SK-N-SH (cell line): ENCODE measurements around the gene UBN1. TPM values are rescaled to one million over a fixed set of nuclear protein-coding genes. Genes with fewer than 3 reads are reported as not detected.

Source experiments
- CTCF ChIA-PET: fragments of 300-600, 350-600 bp; formaldehyde crosslinking; extraction: SDS; loops from one replicate; lab custom pipeline; 2021; lab: Yijun Ruan, JAX
- POLR2A ChIA-PET: fragments of 350-600 bp; sonication (Branson Sonifier 250); formaldehyde crosslinking; extraction: SDS; loops from one replicate; lab custom pipeline; 2020; ENCODE audit warnings: antibody characterized with exemption, inconsistent platforms; lab: Yijun Ruan, JAX
- DNase-seq: peaks from one replicate; pipeline ENCODE4 v3.0.0; 2012
- H2AFZ ChIP-seq: fragments of 200-600 bp; sonication (generic); 2 replicates; pipeline ENCODE4 v1.8.1; 2016; ENCODE audit warnings: antibody characterized with exemption, mild to moderate bottlenecking, low read depth
- H3F3A ChIP-seq: fragments of 200-600 bp; sonication (generic); replicated peaks from 2 replicates; pipeline ENCODE3; 2016; ENCODE audit warnings: antibody characterized with exemption, mild to moderate bottlenecking; ENCODE audit not compliant: insufficient read depth
- H3K27ac ChIP-seq, 2 experiments: fragments of 200-500 bp in 1 of 2; fragments of 200-600 bp in 1 of 2; sonication (Bioruptor generic) in 1 of 2; sonication (generic), shearing (Covaris generic) in 1 of 2; 2 replicates each; pipeline versions ENCODE4 v1.5.1 to v1.6.1; 2014 to 2016; ENCODE audit warnings: low read depth in 2 of 2, inconsistent platforms in 1 of 2, low read length in 1 of 2, mild to moderate bottlenecking in 1 of 2, mixed read lengths in 1 of 2
- H3K27me3 ChIP-seq: fragments of 200-600 bp; sonication (generic), shearing (Covaris generic); 2 replicates; pipeline ENCODE4 v1.6.1; 2016; ENCODE audit warnings: mixed run types; ENCODE audit not compliant: insufficient read depth
- H3K36me3 ChIP-seq, 2 experiments: fragments of 200-500 bp in 1 of 2; fragments of 200-600 bp in 1 of 2; sonication (Bioruptor generic) in 1 of 2; sonication (generic) in 1 of 2; replicated peaks in 1 of 2; 2 replicates each; pipeline versions ENCODE3 to v1.5.1; 2014 to 2016; ENCODE audit warnings: low read length in 1 of 2, mild to moderate bottlenecking in 1 of 2; ENCODE audit not compliant: insufficient read depth in 2 of 2, control insufficient read depth in 1 of 2
- H3K4me1 ChIP-seq, 2 experiments: fragments of 200-500 bp in 1 of 2; fragments of 200-600 bp in 1 of 2; sonication (Bioruptor generic) in 1 of 2; sonication (generic), shearing (Covaris generic) in 1 of 2; 2 replicates each; pipeline versions ENCODE4 v1.5.1 to v1.6.1; 2014 to 2016; ENCODE audit warnings: low read depth in 1 of 2, low read length in 1 of 2, mixed run types in 1 of 2; ENCODE audit not compliant: insufficient read depth in 2 of 2, control insufficient read depth in 1 of 2
- H3K4me2 ChIP-seq: fragments of 200-600 bp; sonication (generic), shearing (Covaris generic); 2 replicates; pipeline ENCODE4 v1.6.1; 2017; ENCODE audit warnings: mixed run types
- H3K4me3 ChIP-seq, 2 experiments: fragments of 200-500 bp in 1 of 2; fragments of 200-600 bp in 1 of 2; sonication (Bioruptor generic) in 1 of 2; sonication (generic), shearing (Covaris generic) in 1 of 2; 2 replicates each; pipeline versions ENCODE4 v1.5.1 to v1.8.1; 2014 to 2016; ENCODE audit warnings: low read depth in 2 of 2, inconsistent platforms in 1 of 2, low read length in 1 of 2, mild to moderate bottlenecking in 1 of 2, mixed read lengths in 1 of 2, moderate library complexity in 1 of 2
- H3K79me2 ChIP-seq: fragments of 200-600 bp; sonication (generic); 2 replicates; pipeline ENCODE4 v1.8.1; 2017; ENCODE audit warnings: mild to moderate bottlenecking; ENCODE audit not compliant: insufficient read depth
- H3K9ac ChIP-seq: fragments of 200-600 bp; sonication (generic); 2 replicates; pipeline ENCODE4 v1.6.1; 2017; ENCODE audit warnings: mixed run types
- H3K9me2 ChIP-seq: fragments of 200-600 bp; sonication (generic); 2 replicates; pipeline ENCODE4 v1.6.1; 2017; ENCODE audit warnings: mixed run types
- H3K9me3 ChIP-seq: fragments of 200-600 bp; sonication (generic); 2 replicates; pipeline ENCODE4 v1.6.1; 2017; ENCODE audit warnings: mixed run types, mild to moderate bottlenecking, moderate library complexity
- H4K20me1 ChIP-seq: fragments of 200-600 bp; sonication (generic); 2 replicates; pipeline ENCODE4 v1.6.1; 2017; ENCODE audit warnings: mild to moderate bottlenecking, mixed run types; ENCODE audit not compliant: insufficient read depth
- FOSL2 ChIP-seq: IDR thresholded peaks from 2 replicates; pipeline ENCODE4 v1.4.0; 2012; ENCODE audit warnings: low read depth, mild to moderate bottlenecking, moderate library complexity, borderline replicate concordance
- RXRA ChIP-seq: IDR thresholded peaks from 2 replicates; pipeline ENCODE4 v1.4.0; 2012; ENCODE audit warnings: low read depth, mild to moderate bottlenecking, borderline replicate concordance
- YY1 ChIP-seq: IDR thresholded peaks from 2 replicates; pipeline ENCODE4 v1.4.0; 2012; ENCODE audit warnings: low read depth, mild to moderate bottlenecking
- WGBS: methylation state at CpG from one replicate; pipeline ENCODE4 v1.1.6; 2017; ENCODE audit warnings: low lambda C conversion rate; 5-methylcytosine and 5-hydroxymethylcytosine counted together
- polyA plus RNA-seq, 3 experiments: library from polyadenylated mRNA; depleted of rRNA; stranded (reverse); fragments of >200 nt; gene quantifications; 2 replicates each; pipeline ENCODE4 v1.2.3, GENCODE V29; 2012
- TF ChIP-seq, protein P1 (sequence below): fragments of 200-600 bp; sonication (generic); IDR thresholded peaks from 2 replicates; pipeline ENCODE4 v1.6.1; 2017; ENCODE audit warnings: antibody characterized with exemption, mild to moderate bottlenecking, moderate library complexity
- TF ChIP-seq, protein P2 (sequence below): IDR thresholded peaks from 2 replicates; pipeline ENCODE4 v1.4.0; 2012; ENCODE audit warnings: low read depth, borderline replicate concordance
- TF ChIP-seq, protein P3 (sequence below): IDR thresholded peaks from 2 replicates; pipeline ENCODE4 v1.6.1; 2012; ENCODE audit warnings: mild to moderate bottlenecking, low read depth, low read length, moderate library complexity
- TF ChIP-seq, protein P4 (sequence below): fragments of 150-350 bp; IDR thresholded peaks from 2 replicates; pipeline ENCODE4 v1.6.1; 2016; ENCODE audit warnings: mild to moderate bottlenecking, low read depth, low read length

UBN1 gene
- polyA plus RNA-seq, 1 of the 3 experiments (the other 2 are of a cell fraction) = 10.9 TPM

DNA sequence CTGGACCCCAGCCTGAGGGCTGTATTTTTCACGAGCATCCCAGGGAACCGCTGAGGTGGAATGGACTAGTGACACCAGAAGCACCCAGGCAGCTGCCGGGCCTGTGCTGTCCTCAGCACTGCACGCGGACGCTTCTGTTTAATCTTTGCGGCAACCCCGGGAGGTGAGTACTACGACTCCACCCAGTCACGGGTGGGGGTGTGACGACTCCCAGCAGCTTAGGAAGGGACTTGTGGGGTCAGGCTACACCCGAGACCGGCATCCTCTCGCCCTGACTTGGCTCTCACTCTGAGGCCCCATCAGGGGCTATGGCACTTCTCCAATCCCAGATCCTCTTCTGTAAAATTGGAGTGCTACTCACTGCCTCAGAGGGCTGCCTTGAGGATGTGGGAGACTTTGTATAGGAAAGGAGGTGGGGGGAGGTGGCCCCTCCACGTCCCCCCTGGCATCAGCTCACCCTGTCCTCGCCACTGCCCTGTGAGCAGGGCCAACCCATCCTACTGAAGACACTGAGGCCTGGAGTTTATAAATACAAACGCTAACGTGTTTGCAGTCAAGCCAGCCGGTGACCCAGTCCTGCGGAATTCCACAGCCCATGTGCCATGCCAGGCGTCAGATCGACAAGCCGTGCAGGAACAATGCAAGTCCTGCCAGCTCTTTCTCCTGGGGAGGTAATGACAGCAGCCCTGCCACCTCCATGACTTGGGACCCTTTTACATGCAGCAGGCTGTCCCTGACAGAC lies 45.3 kb downstream of the UBN1 start:
- Histone ChIP-seq H3K9me3 (no peaks in the 10 kb centered on the region), H3F3A (no peaks in the 10 kb centered on the region), H3K4me1 (no peaks in the 10 kb centered on the region), H3K9me2 (no peaks in the 10 kb centered on the region), H2AFZ (no peak overlapping the region), H3K36me3 (peaks cover 0 to 39% of the 10 kb centered on the region in 2 experiments), H3K27me3 (no peaks in the 10 kb centered on the region), H3K4me2 (no peak overlapping the region), H4K20me1 (no peaks in the 10 kb centered on the region), H3K79me2 (no peaks in the 10 kb centered on the region), H3K9ac (no peak overlapping the region), H3K27ac (no peak overlapping the region), H3K4me3 (no peak overlapping the region)
- CTCF ChIA-PET = interaction anchor here (0.5 kb wide), 1 partner anchor 493 kb away, joined by 5 read pairs; no protein-coding TSS in a partner anchor
- no peak for DNase-seq
- TF ChIP-seq, protein P1, sequence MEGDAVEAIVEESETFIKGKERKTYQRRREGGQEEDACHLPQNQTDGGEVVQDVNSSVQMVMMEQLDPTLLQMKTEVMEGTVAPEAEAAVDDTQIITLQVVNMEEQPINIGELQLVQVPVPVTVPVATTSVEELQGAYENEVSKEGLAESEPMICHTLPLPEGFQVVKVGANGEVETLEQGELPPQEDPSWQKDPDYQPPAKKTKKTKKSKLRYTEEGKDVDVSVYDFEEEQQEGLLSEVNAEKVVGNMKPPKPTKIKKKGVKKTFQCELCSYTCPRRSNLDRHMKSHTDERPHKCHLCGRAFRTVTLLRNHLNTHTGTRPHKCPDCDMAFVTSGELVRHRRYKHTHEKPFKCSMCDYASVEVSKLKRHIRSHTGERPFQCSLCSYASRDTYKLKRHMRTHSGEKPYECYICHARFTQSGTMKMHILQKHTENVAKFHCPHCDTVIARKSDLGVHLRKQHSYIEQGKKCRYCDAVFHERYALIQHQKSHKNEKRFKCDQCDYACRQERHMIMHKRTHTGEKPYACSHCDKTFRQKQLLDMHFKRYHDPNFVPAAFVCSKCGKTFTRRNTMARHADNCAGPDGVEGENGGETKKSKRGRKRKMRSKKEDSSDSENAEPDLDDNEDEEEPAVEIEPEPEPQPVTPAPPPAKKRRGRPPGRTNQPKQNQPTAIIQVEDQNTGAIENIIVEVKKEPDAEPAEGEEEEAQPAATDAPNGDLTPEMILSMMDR = no peak
- TF ChIP-seq, protein P2, sequence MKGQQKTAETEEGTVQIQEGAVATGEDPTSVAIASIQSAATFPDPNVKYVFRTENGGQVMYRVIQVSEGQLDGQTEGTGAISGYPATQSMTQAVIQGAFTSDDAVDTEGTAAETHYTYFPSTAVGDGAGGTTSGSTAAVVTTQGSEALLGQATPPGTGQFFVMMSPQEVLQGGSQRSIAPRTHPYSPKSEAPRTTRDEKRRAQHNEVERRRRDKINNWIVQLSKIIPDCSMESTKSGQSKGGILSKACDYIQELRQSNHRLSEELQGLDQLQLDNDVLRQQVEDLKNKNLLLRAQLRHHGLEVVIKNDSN = no peak
- TF ChIP-seq, protein P3, sequence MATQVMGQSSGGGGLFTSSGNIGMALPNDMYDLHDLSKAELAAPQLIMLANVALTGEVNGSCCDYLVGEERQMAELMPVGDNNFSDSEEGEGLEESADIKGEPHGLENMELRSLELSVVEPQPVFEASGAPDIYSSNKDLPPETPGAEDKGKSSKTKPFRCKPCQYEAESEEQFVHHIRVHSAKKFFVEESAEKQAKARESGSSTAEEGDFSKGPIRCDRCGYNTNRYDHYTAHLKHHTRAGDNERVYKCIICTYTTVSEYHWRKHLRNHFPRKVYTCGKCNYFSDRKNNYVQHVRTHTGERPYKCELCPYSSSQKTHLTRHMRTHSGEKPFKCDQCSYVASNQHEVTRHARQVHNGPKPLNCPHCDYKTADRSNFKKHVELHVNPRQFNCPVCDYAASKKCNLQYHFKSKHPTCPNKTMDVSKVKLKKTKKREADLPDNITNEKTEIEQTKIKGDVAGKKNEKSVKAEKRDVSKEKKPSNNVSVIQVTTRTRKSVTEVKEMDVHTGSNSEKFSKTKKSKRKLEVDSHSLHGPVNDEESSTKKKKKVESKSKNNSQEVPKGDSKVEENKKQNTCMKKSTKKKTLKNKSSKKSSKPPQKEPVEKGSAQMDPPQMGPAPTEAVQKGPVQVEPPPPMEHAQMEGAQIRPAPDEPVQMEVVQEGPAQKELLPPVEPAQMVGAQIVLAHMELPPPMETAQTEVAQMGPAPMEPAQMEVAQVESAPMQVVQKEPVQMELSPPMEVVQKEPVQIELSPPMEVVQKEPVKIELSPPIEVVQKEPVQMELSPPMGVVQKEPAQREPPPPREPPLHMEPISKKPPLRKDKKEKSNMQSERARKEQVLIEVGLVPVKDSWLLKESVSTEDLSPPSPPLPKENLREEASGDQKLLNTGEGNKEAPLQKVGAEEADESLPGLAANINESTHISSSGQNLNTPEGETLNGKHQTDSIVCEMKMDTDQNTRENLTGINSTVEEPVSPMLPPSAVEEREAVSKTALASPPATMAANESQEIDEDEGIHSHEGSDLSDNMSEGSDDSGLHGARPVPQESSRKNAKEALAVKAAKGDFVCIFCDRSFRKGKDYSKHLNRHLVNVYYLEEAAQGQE = no peak
- no peak for TF ChIP-seq RXRA
- no peak for TF ChIP-seq FOSL2
- no peak for TF ChIP-seq YY1
- TF ChIP-seq, protein P4, sequence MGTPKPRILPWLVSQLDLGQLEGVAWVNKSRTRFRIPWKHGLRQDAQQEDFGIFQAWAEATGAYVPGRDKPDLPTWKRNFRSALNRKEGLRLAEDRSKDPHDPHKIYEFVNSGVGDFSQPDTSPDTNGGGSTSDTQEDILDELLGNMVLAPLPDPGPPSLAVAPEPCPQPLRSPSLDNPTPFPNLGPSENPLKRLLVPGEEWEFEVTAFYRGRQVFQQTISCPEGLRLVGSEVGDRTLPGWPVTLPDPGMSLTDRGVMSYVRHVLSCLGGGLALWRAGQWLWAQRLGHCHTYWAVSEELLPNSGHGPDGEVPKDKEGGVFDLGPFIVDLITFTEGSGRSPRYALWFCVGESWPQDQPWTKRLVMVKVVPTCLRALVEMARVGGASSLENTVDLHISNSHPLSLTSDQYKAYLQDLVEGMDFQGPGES = no peak
- WGBS = 85% methylated on average over 8 of the region's 23 CpGs
- POLR2A ChIA-PET = no interaction called here
